Right atrium auricular region (tissue), 2 donors: ENCODE data around the gene CNOT6. TPM values are rescaled to one million over a fixed set of nuclear protein-coding genes. Genes with fewer than 3 reads are reported as not detected.
"Not testable (repeated sequence)": the region's sequence is repeated elsewhere in the genome, so short reads cannot be mapped to it uniquely, and the experiment has no call there.

Experiments
- DNase-seq: peaks from one replicate; pipeline ENCODE4 v3.0.0-alpha.2; 2019; ENCODE audit warnings: low spot score
- H3K27ac ChIP-seq, 2 donors: fragments of 200-600 bp; sonication (generic); 1 replicate in 1 of 2; 2 replicates in 1 of 2; pipeline ENCODE4 v1.5.1; 2016 to 2019
- H3K27me3 ChIP-seq, 2 donors: fragments of 200-600 bp; sonication (generic); one replicate each; pipeline versions ENCODE4 v1.5.1 to v1.6.0; 2017 to 2019
- H3K36me3 ChIP-seq: fragments of 200-600 bp; sonication (generic); one replicate; pipeline ENCODE4 v1.5.1; 2016
- H3K4me1 ChIP-seq, 2 donors: fragments of 200-600 bp; sonication (generic); one replicate each; pipeline versions ENCODE4 v1.5.1 to v1.6.0; 2017 to 2019
- H3K4me3 ChIP-seq, 2 donors: fragments of 200-600 bp; sonication (generic); 1 replicate in 1 of 2; 2 replicates in 1 of 2; pipeline ENCODE4 v1.5.1; 2017 to 2019; ENCODE audit warnings: mild to moderate bottlenecking in 1 of 2, moderate library complexity in 1 of 2
- H3K9me3 ChIP-seq, 2 donors: fragments of 200-600 bp; sonication (generic); one replicate each; pipeline ENCODE4 v1.5.1; 2019
- CTCF ChIP-seq, 2 donors: fragments of 200-600 bp; sonication (generic); IDR thresholded peaks; one replicate each; pipeline ENCODE4 v1.5.1; 2019; ENCODE audit warnings: antibody characterized with exemption in 2 of 2
- total RNA-seq, 2 donors: library from RNA; depleted of rRNA; stranded (reverse); fragments of >200 nt; gene quantifications; one replicate each; pipeline ENCODE4 v1.1.0, GENCODE V29; 2016

Gene CNOT6
- total RNA-seq, 2 donors from 2014 or later = 7.2 to 7.7 TPM

GRCh38 chr5:180474569-180474968 lies 19.6 kb upstream of the CNOT6 start:
- H3K27me3 ChIP-seq = no peaks in the 10 kb centered on the region
- no peak overlapping the region for H3K27ac ChIP-seq
- no peak for DNase-seq
- no peaks in the 10 kb centered on the region for H3K9me3 ChIP-seq
- no peaks in the 10 kb centered on the region for H3K4me1 ChIP-seq
- no peak for TF ChIP-seq CTCF (IDR thresholded peaks at IDR 0.05)
- no peak overlapping the region for H3K4me3 ChIP-seq
- no peaks in the 10 kb centered on the region for H3K36me3 ChIP-seq

GRCh38 chr5:180475969-180476524 lies 18.1 kb upstream of the CNOT6 start:
- not testable (repeated sequence) for DNase-seq, H3K27me3 ChIP-seq, H3K27ac ChIP-seq, H3K4me3 ChIP-seq, H3K36me3 ChIP-seq, H3K4me1 ChIP-seq, H3K9me3 ChIP-seq

- Histone ChIP-seq H3K36me3 (no peaks in the 10 kb centered on the region), H3K4me1 (peaks cover 0 to 3% of the 10 kb centered on the region in 2 donors), H3K9me3 (no peaks in the 10 kb centered on the region), H3K27me3 (no peaks in the 10 kb centered on the region), H3K27ac (peak overlapping the region in 1 of 2 donors; percentile 1), H3K4me3 (no peak overlapping the region)
- DNase-seq = no peak
- no peak for TF ChIP-seq CTCF (IDR thresholded peaks at IDR 0.05)
These were observed 9.4 kb upstream of the CNOT6 start for GRCh38 chr5:180484813-180485212.

- Histone ChIP-seq H3K4me1 (peaks cover 0 to 3% of the 10 kb centered on the region in 2 donors), H3K27ac (no peak overlapping the region), H3K27me3 (no peaks in the 10 kb centered on the region), H3K36me3 (no peaks in the 10 kb centered on the region), H3K9me3 (no peaks in the 10 kb centered on the region), H3K4me3 (no peak overlapping the region)
- no peak for TF ChIP-seq CTCF (IDR thresholded peaks at IDR 0.05)
- no peak for DNase-seq
These were observed 7.5 kb upstream of the CNOT6 start for GRCh38 chr5:180486636-180487149.

DNA sequence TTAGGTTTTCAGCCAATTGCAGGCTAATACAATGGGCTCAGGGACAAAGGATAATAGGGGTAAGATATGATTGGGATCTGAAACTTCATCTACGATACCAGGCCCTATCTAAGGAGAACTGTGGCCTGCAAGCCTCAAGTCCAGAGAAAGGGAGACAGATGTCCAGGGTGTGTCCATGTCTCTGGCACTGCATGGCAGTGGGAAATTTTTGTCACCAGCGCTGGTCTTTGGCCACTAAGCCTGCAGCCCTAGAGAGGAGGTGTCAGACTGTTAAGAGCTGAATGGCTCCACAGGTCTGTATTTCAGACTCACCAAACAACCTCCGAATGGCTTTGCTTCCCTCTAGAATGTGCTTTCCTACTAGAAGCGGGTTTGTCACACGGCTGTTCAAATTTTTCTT lies 6.6 kb upstream of the CNOT6 start:
- Histone ChIP-seq H3K27ac (no peak overlapping the region), H3K9me3 (no peaks in the 10 kb centered on the region), H3K27me3 (no peaks in the 10 kb centered on the region), H3K4me3 (no peak overlapping the region), H3K36me3 (no peaks in the 10 kb centered on the region), H3K4me1 (peaks cover 0 to 3% of the 10 kb centered on the region in 2 donors)
- no peak for DNase-seq
- TF ChIP-seq CTCF (IDR thresholded peaks at IDR 0.05) = no peak

GRCh38 chr5:180491496-180491895 lies 2.7 kb upstream of the CNOT6 start:
- no peak for DNase-seq
- Histone ChIP-seq H3K27me3 (no peaks in the 10 kb centered on the region), H3K36me3 (no peaks in the 10 kb centered on the region), H3K4me1 (peaks cover 0 to 19% of the 10 kb centered on the region in 2 donors), H3K4me3 (no peak overlapping the region), H3K27ac (no peak overlapping the region), H3K9me3 (no peaks in the 10 kb centered on the region)
- no peak for TF ChIP-seq CTCF (IDR thresholded peaks at IDR 0.05)
